ENCODE measurements around the gene CHRNA1. TPM values are rescaled to one million over a fixed set of nuclear protein-coding genes. Genes with fewer than 3 reads are reported as not detected.
A peak's percentile ranks its signal among the peaks of the same experiment; 100 is the strongest.

The CHRNA1 gene
- total and polyA plus RNA-seq, 2 of the 13 experiments (the other 11 are each of a cell fraction or from before 2014, with no cell fraction given), result not detected

GRCh38 chr2:174760845-174761473, 3.3 kb downstream of the CHRNA1 start:
- BruUV-seq (replicated peaks), result no TSS peak
- Histone ChIP-seq H3K27me3 (ENCODE audit: control insufficient read depth in 1 of 2, insufficient read depth in 2 of 2, low read length in 2 of 2) (peaks cover 0 to 5% of the 10 kb centered on the region in 2 experiments; a peak in 2 of 5 replicates), H4K20me1 (ENCODE audit: insufficient read depth, low read length) (no peaks in the 10 kb centered on the region), H2AFZ (ENCODE audit: low read length) (no peak overlapping the region), H3K4me3 (replicated peaks in 1 of 3; ENCODE audit: insufficient read depth in 1 of 3, low read depth in 2 of 3, low read length in 3 of 3) (no peak overlapping the region), H3K4me2 (ENCODE audit: low read depth, low read length) (no peak overlapping the region), H3K4me1 (ENCODE audit: insufficient read depth, low read length) (no peaks in the 10 kb centered on the region), H3K9ac (ENCODE audit: insufficient read depth, low read depth, low read length) (no peak overlapping the region), H3K9me3 (ENCODE audit: low read length) (no peaks in the 10 kb centered on the region), H3K36me3 (replicated peaks in 1 of 2; ENCODE audit: control insufficient read depth in 1 of 2, insufficient read depth in 2 of 2, low read length in 2 of 2) (no peaks in the 10 kb centered on the region), H3K79me2 (ENCODE audit: insufficient read depth, low read length) (no peaks in the 10 kb centered on the region), H3K27ac (ENCODE audit: extremely low read length, insufficient read depth, low read length) (no peak overlapping the region)
- ChIA-PET CTCF (ENCODE audit: low intra/inter-chr PET ratio, low total read pairs) (no interaction called here), POLR2A (no interaction called here)
- intact Hi-C loops (cut with micrococcal nuclease; ENCODE audit: unreplicated experiment), result no loop called here
- in situ Hi-C loops (cut with HindIII; ENCODE audit: extremely low pct_ligation_motif_present, low pct_unique_long_range_greater_than_20kb), result no loop called here
- 52% methylated on average over 5 of the region's 5 CpGs for WGBS (ENCODE audit: low lambda C conversion rate)
- TF ChIP-seq USF2 (IDR thresholded peaks at IDR 0.05; ENCODE audit: low read depth, low read length) (0 out of 2 replicates have a peak, but pooled peaks have one; percentile 8), USF2 (CRISPR knock-in tag; IDR thresholded peaks at IDR 0.05; ENCODE audit: borderline replicate concordance) (no peak), TFE3 (CRISPR knock-in tag; IDR thresholded peaks at IDR 0.05) (no peak)
- FAIRE-seq (peak; percentile 63), ATAC-seq (no peak), DNase-seq (ENCODE audit: low spot score) (no peak)
